RKO (cell line): ENCODE measurements around the gene ULK1.

Experiments used
- DNase-seq: peaks from one replicate; pipeline ENCODE4 v3.0.0-alpha.2; 2016; ENCODE audit warnings: low spot score

Gene ULK1

GRCh38 chr12:131908092-131909080 lies 14.0 kb downstream of the ULK1 start:
- DNase-seq: no peak

GRCh38 chr12:131909081-131909751 lies 14.8 kb downstream of the ULK1 start:
- no peak for DNase-seq

- no peak for DNase-seq
These were observed 15.4 kb downstream of the ULK1 start for GRCh38 chr12:131909752-131910219.

GRCh38 chr12:131910302-131911027 lies 16.0 kb downstream of the ULK1 start:
- no peak for DNase-seq

GRCh38 chr12:131911028-131911650 lies 16.7 kb downstream of the ULK1 start:
- DNase-seq: no peak

GRCh38 chr12:131911851-131912477 lies 17.5 kb downstream of the ULK1 start:
- DNase-seq: no peak

- DNase-seq: peak; percentile 41
These were observed 18.3 kb downstream of the ULK1 start for GRCh38 chr12:131912518-131913274.

- no peak for DNase-seq
These were observed 19.2 kb downstream of the ULK1 start for GRCh38 chr12:131913666-131914065.

- no peak for DNase-seq
These were observed 19.8 kb downstream of the ULK1 start for GRCh38 chr12:131914179-131914702.

- DNase-seq: no peak
These were observed 20.7 kb downstream of the ULK1 start for GRCh38 chr12:131915000-131915689.

GRCh38 chr12:131915823-131916222 lies 21.4 kb downstream of the ULK1 start:
- no peak for DNase-seq

- DNase-seq: no peak
These were observed 22.1 kb downstream of the ULK1 start for GRCh38 chr12:131916306-131917138.

GRCh38 chr12:131917139-131917710 lies 22.8 kb downstream of the ULK1 start:
- no peak for DNase-seq

GRCh38 chr12:131917711-131918306 lies 23.4 kb downstream of the ULK1 start:
- DNase-seq: no peak

- DNase-seq: no peak
These were observed 24.1 kb downstream of the ULK1 start for GRCh38 chr12:131918311-131919050.

GRCh38 chr12:131919051-131919347 lies 24.6 kb downstream of the ULK1 start:
- no peak for DNase-seq

- no peak for DNase-seq
These were observed 25.1 kb downstream of the ULK1 start for GRCh38 chr12:131919366-131920156.
